Measurements from ENCODE around the gene PLEKHH2. TPM values are rescaled to one million over a fixed set of nuclear protein-coding genes. Genes with fewer than 3 reads are reported as not detected.

The PLEKHH2 gene
- total and polyA plus RNA-seq, 2 of the 13 experiments (the other 11 are each of a cell fraction or from before 2014, with no cell fraction given) = 1.1 to 3.0 TPM

- TF ChIP-seq ZNF280B (CRISPR knock-in tag; IDR thresholded peaks at IDR 0.05; ENCODE audit: borderline replicate concordance) (no peak), ZNF446 (CRISPR knock-in tag; IDR thresholded peaks at IDR 0.05) (no peak), PRDM10 (CRISPR knock-in tag; IDR thresholded peaks at IDR 0.05; ENCODE audit: low read depth) (0 out of 2 replicates have a peak, but pooled peaks have one; percentile 50), ZBTB34 (CRISPR knock-in tag; IDR thresholded peaks at IDR 0.05) (no peak), ZNF496 (CRISPR knock-in tag; IDR thresholded peaks at IDR 0.05; ENCODE audit: insufficient replicate concordance) (no peak), TBL1XR1 (IDR thresholded peaks at IDR 0.05; ENCODE audit: borderline replicate concordance, low read length, partially characterized antibody) (peak; percentile 63), ZNF550 (CRISPR knock-in tag; IDR thresholded peaks at IDR 0.05; ENCODE audit: borderline replicate concordance) (no peak), NFYB (CRISPR knock-in tag; IDR thresholded peaks at IDR 0.05) (no peak), GTF2F1 (IDR thresholded peaks at IDR 0.05; ENCODE audit: low read length) (no peak), ZNF224 (CRISPR knock-in tag; IDR thresholded peaks at IDR 0.05) (no peak), ZFX (CRISPR knock-in tag; IDR thresholded peaks at IDR 0.05; ENCODE audit: low read depth) (no peak), ZNF670 (CRISPR knock-in tag; IDR thresholded peaks at IDR 0.05; ENCODE audit: borderline replicate concordance) (no peak), MAF1 (CRISPR knock-in tag; IDR thresholded peaks at IDR 0.05; ENCODE audit: borderline replicate concordance) (no peak), ZNF564 (CRISPR knock-in tag; IDR thresholded peaks at IDR 0.05) (no peak), ZFP36L2 (CRISPR knock-in tag; IDR thresholded peaks at IDR 0.05) (no peak), PBX3 (CRISPR knock-in tag; IDR thresholded peaks at IDR 0.05; ENCODE audit: borderline replicate concordance) (no peak), ZNF839 (CRISPR knock-in tag; IDR thresholded peaks at IDR 0.05; ENCODE audit: borderline replicate concordance) (no peak), GPN1 (CRISPR knock-in tag; IDR thresholded peaks at IDR 0.05; ENCODE audit: borderline replicate concordance) (no peak), TOE1 (CRISPR knock-in tag; IDR thresholded peaks at IDR 0.05) (peak; percentile 86; the same call in 1 of the 2 replicates), KMT2B (CRISPR knock-in tag; IDR thresholded peaks at IDR 0.05) (no peak)
Measured at GRCh38 chr2:43634604-43635306, 2.3 kb upstream of the PLEKHH2 start (continued).
